ENCODE results near the gene ABHD12. TPM values are rescaled to one million over a fixed set of nuclear protein-coding genes. Genes with fewer than 3 reads are reported as not detected.
A peak's percentile ranks its signal among the peaks of the same experiment; 100 is the strongest.

Gene ABHD12
- total RNA-seq, 2 experiments from 2014 or later = 22.3 to 24.1 TPM

DNA sequence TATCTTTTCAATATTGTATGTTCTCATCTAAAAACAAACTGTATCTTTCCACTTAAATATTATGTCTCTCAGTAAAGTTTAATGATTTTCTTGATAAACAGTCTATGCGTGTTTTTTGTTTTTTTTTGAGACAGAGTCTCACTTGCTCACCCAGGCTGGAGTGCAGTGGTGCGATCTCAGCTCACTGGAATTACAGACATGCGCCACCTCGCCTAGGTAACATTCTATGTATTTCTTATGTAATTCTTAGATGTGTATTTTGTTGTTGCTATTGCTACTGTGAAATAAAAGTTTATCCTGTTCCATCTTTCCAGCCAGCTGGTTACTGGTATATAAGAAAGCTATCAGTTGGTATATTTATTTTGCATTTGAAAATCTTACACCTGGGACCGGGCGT, 29.4 kb downstream of the ABHD12 start:
- H3K4me1 Mint-ChIP-seq (ENCODE audit: low read depth) = peaks cover 2% of the 10 kb centered on the region
- H3K27ac Mint-ChIP-seq = no peak overlapping the region
- ChIA-PET CTCF (no interaction called here), POLR2A (no interaction called here)
- H3K9me3 Mint-ChIP-seq = no peaks in the 10 kb centered on the region
- intact Hi-C loops (cut with micrococcal nuclease) = no loop called here
- no peaks in the 10 kb centered on the region for H3K36me3 Mint-ChIP-seq
- no peaks in the 10 kb centered on the region for H3K27me3 Mint-ChIP-seq
- H3K4me3 Mint-ChIP-seq = no peak overlapping the region
- DNase-seq = no peak

DNA sequence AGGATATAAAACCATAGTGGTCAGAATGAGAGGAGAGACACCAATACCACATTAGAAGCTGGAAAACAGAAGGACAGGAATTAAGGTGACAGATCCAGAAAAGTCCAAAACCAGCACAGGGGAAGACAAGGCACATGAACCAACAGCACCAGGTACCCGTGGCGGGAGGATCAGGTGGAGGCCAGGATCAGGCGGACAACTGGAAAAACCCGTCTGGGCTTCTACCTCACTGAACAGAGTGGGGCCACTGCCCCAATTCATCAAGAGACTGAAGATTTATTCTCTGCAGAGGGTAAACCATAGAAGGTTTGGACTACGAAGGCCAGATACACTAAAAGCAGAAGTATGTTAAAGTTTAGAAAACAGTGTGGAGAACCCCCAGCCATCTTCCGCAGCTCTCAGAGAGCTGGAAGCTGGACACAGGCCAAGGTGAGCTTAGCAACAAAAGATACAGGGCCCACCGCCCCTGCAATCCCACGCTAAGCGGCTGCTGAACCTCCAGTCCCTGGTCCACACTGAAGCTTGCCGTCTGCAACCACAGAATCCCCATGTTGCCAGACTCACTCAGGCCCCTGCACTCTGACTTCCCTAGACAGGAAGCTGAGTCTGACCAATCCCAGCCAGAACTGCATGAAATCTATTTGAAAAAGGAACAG, 29.9 kb downstream of the ABHD12 start:
- no peaks in the 10 kb centered on the region for H3K36me3 Mint-ChIP-seq
- peaks cover 2% of the 10 kb centered on the region for H3K4me1 Mint-ChIP-seq (ENCODE audit: low read depth)
- DNase-seq = no peak
- no peaks in the 10 kb centered on the region for H3K9me3 Mint-ChIP-seq
- intact Hi-C loops (cut with micrococcal nuclease) = no loop called here
- ChIA-PET CTCF (no interaction called here), POLR2A (no interaction called here)
- H3K27me3 Mint-ChIP-seq = no peaks in the 10 kb centered on the region
- no peak overlapping the region for H3K4me3 Mint-ChIP-seq
- no peak overlapping the region for H3K27ac Mint-ChIP-seq

DNA sequence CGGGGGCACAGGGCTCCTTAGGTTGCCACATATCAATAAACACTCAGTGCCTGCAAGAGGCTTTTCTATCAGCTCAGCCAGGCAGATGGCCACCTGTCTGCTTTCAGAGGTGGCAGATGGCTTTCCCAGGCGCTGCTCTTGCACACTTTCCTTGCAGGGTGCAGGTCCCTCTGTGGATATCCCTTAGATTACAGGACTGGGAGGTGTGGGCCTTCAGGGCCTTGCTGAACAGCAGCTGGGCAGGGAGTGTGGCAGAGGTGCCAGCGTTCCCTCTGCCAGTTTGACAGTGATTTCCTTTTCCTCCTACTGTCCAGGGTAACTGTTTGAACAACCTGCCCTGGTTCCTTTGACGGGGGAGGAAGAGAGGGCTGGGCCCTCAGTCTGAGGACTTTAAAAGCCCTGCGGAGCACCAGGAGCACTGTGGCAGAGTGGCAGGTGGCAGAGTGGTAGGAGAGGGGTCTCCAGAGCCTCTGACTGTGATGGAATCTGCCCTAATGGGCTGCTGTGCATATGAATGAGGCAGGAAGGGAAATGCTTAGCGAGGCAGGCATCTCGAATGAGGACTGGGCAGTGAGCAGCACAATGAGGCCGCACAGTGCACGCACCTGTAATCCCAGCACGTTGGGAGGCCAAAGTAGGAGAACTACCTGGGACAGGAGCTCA, 34.2 kb downstream of the ABHD12 start:
- Mint-ChIP-seq H3K4me1 (ENCODE audit: low read depth) (peaks cover 14% of the 10 kb centered on the region), H3K4me3 (no peak overlapping the region), H3K36me3 (no peaks in the 10 kb centered on the region), H3K27me3 (no peaks in the 10 kb centered on the region), H3K9me3 (no peaks in the 10 kb centered on the region), H3K27ac (no peak overlapping the region)
- DNase-seq = no peak
- intact Hi-C loops (cut with micrococcal nuclease) = no loop called here
- ChIA-PET CTCF (no interaction called here), POLR2A (no interaction called here)

DNA sequence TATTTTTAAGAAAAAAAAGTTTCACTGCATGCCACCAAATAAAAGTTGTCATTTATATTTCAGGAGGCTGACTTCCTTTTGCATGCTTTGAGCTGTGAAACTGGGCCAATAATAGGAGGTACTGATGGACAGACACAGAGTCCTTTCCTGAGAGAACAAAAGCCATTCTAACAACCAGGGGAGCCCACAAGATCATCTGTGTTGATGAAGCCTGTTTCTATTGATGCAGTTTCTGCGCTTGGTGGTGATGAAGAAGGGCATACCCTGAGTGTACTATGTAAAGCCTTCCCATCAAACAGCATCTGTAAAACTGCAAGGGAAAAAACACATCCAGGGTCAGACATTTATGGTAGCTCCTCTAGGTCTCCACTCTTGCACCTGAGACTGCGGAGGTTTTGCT, 34.8 kb downstream of the ABHD12 start:
- no peaks in the 10 kb centered on the region for H3K27me3 Mint-ChIP-seq
- H3K9me3 Mint-ChIP-seq = no peaks in the 10 kb centered on the region
- no peak overlapping the region for H3K27ac Mint-ChIP-seq
- no peak for DNase-seq
- ChIA-PET CTCF (no interaction called here), POLR2A (no interaction called here)
- peaks cover 14% of the 10 kb centered on the region for H3K4me1 Mint-ChIP-seq (ENCODE audit: low read depth)
- no peak overlapping the region for H3K4me3 Mint-ChIP-seq
- no peaks in the 10 kb centered on the region for H3K36me3 Mint-ChIP-seq
- intact Hi-C loops (cut with micrococcal nuclease) = no loop called here

GRCh38 chr20:25355011-25355595, 35.5 kb downstream of the ABHD12 start:
- Mint-ChIP-seq H3K27ac (no peak overlapping the region), H3K9me3 (no peaks in the 10 kb centered on the region), H3K4me3 (no peak overlapping the region), H3K36me3 (no peaks in the 10 kb centered on the region), H3K4me1 (ENCODE audit: low read depth) (peaks cover 14% of the 10 kb centered on the region), H3K27me3 (no peaks in the 10 kb centered on the region)
- DNase-seq = no peak
- POLR2A ChIA-PET = no interaction called here
- intact Hi-C loops (cut with micrococcal nuclease) = no loop called here
- CTCF ChIA-PET = no interaction called here

GRCh38 chr20:25353747-25354705, 36.6 kb downstream of the ABHD12 start:
- ChIA-PET POLR2A (no interaction called here), CTCF (no interaction called here)
- H3K27me3 Mint-ChIP-seq = no peaks in the 10 kb centered on the region
- DNase-seq = no peak
- intact Hi-C loops (cut with micrococcal nuclease) = no loop called here
- no peak overlapping the region for H3K4me3 Mint-ChIP-seq
- peaks cover 15% of the 10 kb centered on the region for H3K4me1 Mint-ChIP-seq (ENCODE audit: low read depth)
- no peaks in the 10 kb centered on the region for H3K36me3 Mint-ChIP-seq
- H3K9me3 Mint-ChIP-seq = no peaks in the 10 kb centered on the region
- H3K27ac Mint-ChIP-seq = no peak overlapping the region

GRCh38 chr20:25353353-25353746, 37.3 kb downstream of the ABHD12 start:
- intact Hi-C loops (cut with micrococcal nuclease) = no loop called here
- DNase-seq = no peak
- Mint-ChIP-seq H3K9me3 (no peaks in the 10 kb centered on the region), H3K4me1 (ENCODE audit: low read depth) (peaks cover 15% of the 10 kb centered on the region), H3K27ac (no peak overlapping the region), H3K36me3 (no peaks in the 10 kb centered on the region), H3K27me3 (no peaks in the 10 kb centered on the region), H3K4me3 (no peak overlapping the region)
- ChIA-PET POLR2A (interaction anchor here (0.6 kb wide), 1 partner anchor 26 kb away, joined by 3 read pairs; no protein-coding TSS in a partner anchor), CTCF (no interaction called here)

DNA sequence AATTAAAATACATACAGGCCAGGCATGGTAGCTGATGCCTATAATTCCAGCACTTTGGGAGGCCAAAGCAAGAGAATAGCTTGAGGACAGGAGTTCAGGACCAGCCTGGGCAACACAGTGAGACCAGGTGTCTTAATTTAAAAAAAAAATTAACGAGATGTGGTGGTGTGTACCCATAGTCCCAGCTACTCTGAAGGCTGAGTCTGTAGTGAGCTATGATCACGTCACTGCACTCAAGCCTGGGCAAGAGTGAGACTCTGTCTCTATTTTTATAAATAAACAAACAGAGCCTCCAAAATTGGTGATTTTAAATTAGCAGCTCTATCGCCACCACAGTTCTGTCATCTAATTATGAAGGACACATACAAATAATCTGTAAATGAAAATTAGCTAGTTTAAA, 37.9 kb downstream of the ABHD12 start:
- DNase-seq = no peak
- Mint-ChIP-seq H3K4me3 (no peak overlapping the region), H3K9me3 (no peaks in the 10 kb centered on the region), H3K4me1 (ENCODE audit: low read depth) (peaks cover 15% of the 10 kb centered on the region), H3K27me3 (no peaks in the 10 kb centered on the region), H3K36me3 (no peaks in the 10 kb centered on the region), H3K27ac (no peak overlapping the region)
- ChIA-PET POLR2A (interaction anchor here (0.6 kb wide), 1 partner anchor 25 kb away, joined by 3 read pairs; no protein-coding TSS in a partner anchor), CTCF (no interaction called here)
- intact Hi-C loops (cut with micrococcal nuclease) = no loop called here

DNA sequence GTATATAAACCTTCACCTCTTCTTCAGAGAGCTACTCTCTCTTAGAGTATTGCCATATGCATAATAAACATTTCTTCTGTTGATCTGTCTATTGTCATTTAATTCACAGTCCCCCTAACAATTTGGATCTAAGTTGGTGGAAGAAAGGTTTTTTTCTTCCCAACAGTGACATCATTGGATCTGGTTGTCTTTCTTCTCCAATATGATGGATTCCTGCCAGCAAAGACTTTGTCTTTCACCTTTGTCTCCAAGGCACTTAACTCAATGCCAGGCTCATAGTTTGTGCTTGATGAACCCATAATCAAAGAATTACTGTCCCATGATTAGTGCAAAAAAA, 39.6 kb downstream of the ABHD12 start:
- CTCF ChIA-PET = no interaction called here
- Mint-ChIP-seq H3K4me3 (no peak overlapping the region), H3K9me3 (no peaks in the 10 kb centered on the region), H3K36me3 (no peaks in the 10 kb centered on the region), H3K27me3 (no peaks in the 10 kb centered on the region), H3K27ac (no peak overlapping the region), H3K4me1 (ENCODE audit: low read depth) (peaks cover 20% of the 10 kb centered on the region)
- POLR2A ChIA-PET = no interaction called here
- no peak for DNase-seq
- intact Hi-C loops (cut with micrococcal nuclease) = no loop called here

GRCh38 chr20:25346349-25346748, 44.3 kb downstream of the ABHD12 start:
- CTCF ChIA-PET = no interaction called here
- DNase-seq = peak; percentile 26
- Mint-ChIP-seq H3K9me3 (no peaks in the 10 kb centered on the region), H3K27me3 (no peaks in the 10 kb centered on the region), H3K27ac (no peak overlapping the region), H3K4me1 (ENCODE audit: low read depth) (peaks cover 28% of the 10 kb centered on the region), H3K36me3 (peaks cover 3% of the 10 kb centered on the region), H3K4me3 (no peak overlapping the region)
- POLR2A ChIA-PET = no interaction called here
- intact Hi-C loops (cut with micrococcal nuclease) = no loop called here

DNA sequence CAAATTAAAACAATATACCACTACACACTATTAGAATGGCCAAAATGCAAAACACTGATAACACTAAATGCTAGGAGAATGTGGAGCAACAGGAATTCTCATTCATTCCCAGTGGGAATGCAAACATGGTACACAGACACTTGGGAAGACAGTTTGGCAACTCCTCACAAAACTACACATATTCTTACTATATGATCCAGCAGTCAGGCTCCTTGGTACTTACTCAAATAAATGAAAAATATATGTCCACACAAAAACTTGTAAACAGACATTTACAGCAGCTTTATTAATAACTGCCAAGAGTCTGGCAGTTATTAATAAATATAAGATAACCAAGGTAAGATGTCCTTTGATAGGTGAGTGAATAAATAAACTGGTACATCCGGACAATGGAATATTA, 44.9 kb downstream of the ABHD12 start:
- POLR2A ChIA-PET = no interaction called here
- Mint-ChIP-seq H3K4me1 (ENCODE audit: low read depth) (peaks cover 28% of the 10 kb centered on the region), H3K36me3 (peaks cover 3% of the 10 kb centered on the region), H3K9me3 (no peaks in the 10 kb centered on the region), H3K4me3 (no peak overlapping the region), H3K27me3 (no peaks in the 10 kb centered on the region), H3K27ac (no peak overlapping the region)
- intact Hi-C loops (cut with micrococcal nuclease) = no loop called here
- CTCF ChIA-PET = no interaction called here
- DNase-seq = no peak

GRCh38 chr20:25344634-25345033, 46.0 kb downstream of the ABHD12 start:
- peaks cover 3% of the 10 kb centered on the region for H3K36me3 Mint-ChIP-seq
- H3K4me3 Mint-ChIP-seq = no peak overlapping the region
- no peaks in the 10 kb centered on the region for H3K27me3 Mint-ChIP-seq
- peaks cover 27% of the 10 kb centered on the region for H3K4me1 Mint-ChIP-seq (ENCODE audit: low read depth)
- intact Hi-C loops (cut with micrococcal nuclease) = no loop called here
- CTCF ChIA-PET = no interaction called here
- H3K9me3 Mint-ChIP-seq = no peaks in the 10 kb centered on the region
- POLR2A ChIA-PET = no interaction called here
- no peak for DNase-seq
- no peak overlapping the region for H3K27ac Mint-ChIP-seq

Measured in activated CD4-positive, alpha-beta memory T cell treated with anti-CD3 and anti-CD28 coated beads for 36 hours (primary cell).